Measurements from ENCODE around the gene ESPN. TPM values are rescaled to one million over a fixed set of nuclear protein-coding genes. Genes with fewer than 3 reads are reported as not detected.

ESPN gene
- polyA plus RNA-seq, 1 experiment = not detected

- no peaks in the 10 kb centered on the region for H3K27me3 ChIP-seq (ENCODE audit: control insufficient read depth, insufficient read depth, low read length)
- CTCF ChIA-PET = interaction anchor here (0.6 to 7.3 kb wide), 11 partner anchors 12 to 229 kb away, joined by 3 to 58 read pairs (median 3); partner anchors contain the start of genes NOL9 and PLEKHG5
- no peak for TF ChIP-seq CTCF (IDR thresholded peaks at IDR 0.05; ENCODE audit: insufficient read depth, low read depth, low read length)
- POLR2A ChIA-PET = no interaction called here
- H3K4me3 ChIP-seq (ENCODE audit: low read depth, low read length) = no peak overlapping the region
- DNase-seq (ENCODE audit: low read depth) = no peak
- H3K36me3 ChIP-seq (ENCODE audit: control insufficient read depth, insufficient read depth, low read length) = peaks cover 15% of the 10 kb centered on the region
These were observed 51.9 kb downstream of the ESPN start for GRCh38 chr1:6476483-6476882.

GRCh38 chr1:6477039-6477820 is 52.7 kb downstream of the ESPN start:
- POLR2A ChIA-PET = no interaction called here
- no peaks in the 10 kb centered on the region for H3K27me3 ChIP-seq (ENCODE audit: control insufficient read depth, insufficient read depth, low read length)
- CTCF ChIA-PET = interaction anchor here (0.6 to 7.3 kb wide), 11 partner anchors 11 to 229 kb away, joined by 3 to 58 read pairs (median 3); partner anchors contain the start of gene PLEKHG5
- no peak overlapping the region for H3K4me3 ChIP-seq (ENCODE audit: low read depth, low read length)
- no peak for TF ChIP-seq CTCF (IDR thresholded peaks at IDR 0.05; ENCODE audit: insufficient read depth, low read depth, low read length)
- DNase-seq (ENCODE audit: low read depth) = no peak
- peaks cover 12% of the 10 kb centered on the region for H3K36me3 ChIP-seq (ENCODE audit: control insufficient read depth, insufficient read depth, low read length)

- Histone ChIP-seq H3K4me3 (ENCODE audit: low read depth, low read length) (no peak overlapping the region), H3K36me3 (ENCODE audit: control insufficient read depth, insufficient read depth, low read length) (peaks cover 1% of the 10 kb centered on the region; the same call in 1 of the 2 replicates), H3K27me3 (ENCODE audit: control insufficient read depth, insufficient read depth, low read length) (no peaks in the 10 kb centered on the region)
- ChIA-PET POLR2A (no interaction called here), CTCF (interaction anchor here (0.7 to 7.3 kb wide), 5 partner anchors 7 to 18 kb away, joined by 3 to 58 read pairs (median 4); partner anchors contain the start of gene PLEKHG5)
- TF ChIP-seq CTCF (IDR thresholded peaks at IDR 0.05; ENCODE audit: insufficient read depth, low read depth, low read length) = no peak
- no peak for DNase-seq (ENCODE audit: low read depth)
These were observed 57.2 kb downstream of the ESPN start for GRCh38 chr1:6481820-6482219.

GRCh38 chr1:6483017-6483760 is 58.6 kb downstream of the ESPN start:
- no peaks in the 10 kb centered on the region for H3K27me3 ChIP-seq (ENCODE audit: control insufficient read depth, insufficient read depth, low read length)
- H3K36me3 ChIP-seq (ENCODE audit: control insufficient read depth, insufficient read depth, low read length) = no peaks in the 10 kb centered on the region
- CTCF ChIA-PET = interaction anchor here (0.9 to 2.3 kb wide), 5 partner anchors 8 to 45 kb away, joined by 3 to 8 read pairs (median 3); no protein-coding TSS in a partner anchor
- DNase-seq (ENCODE audit: low read depth) = no peak
- no peak overlapping the region for H3K4me3 ChIP-seq (ENCODE audit: low read depth, low read length)
- TF ChIP-seq CTCF (IDR thresholded peaks at IDR 0.05; ENCODE audit: insufficient read depth, low read depth, low read length) = no peak
- POLR2A ChIA-PET = no interaction called here

GRCh38 chr1:6483761-6484117 is 59.2 kb downstream of the ESPN start:
- Histone ChIP-seq H3K4me3 (ENCODE audit: low read depth, low read length) (no peak overlapping the region), H3K27me3 (ENCODE audit: control insufficient read depth, insufficient read depth, low read length) (no peaks in the 10 kb centered on the region), H3K36me3 (ENCODE audit: control insufficient read depth, insufficient read depth, low read length) (no peaks in the 10 kb centered on the region)
- POLR2A ChIA-PET = no interaction called here
- TF ChIP-seq CTCF (IDR thresholded peaks at IDR 0.05; ENCODE audit: insufficient read depth, low read depth, low read length) = no peak
- DNase-seq (ENCODE audit: low read depth) = no peak
- CTCF ChIA-PET = interaction anchor here (0.9 to 2.3 kb wide), 6 partner anchors 9 to 46 kb away, joined by 3 to 8 read pairs (median 4); no protein-coding TSS in a partner anchor

Data from BJ (cell line).